Measurements from ENCODE around the gene ABCG5. TPM values are rescaled to one million over a fixed set of nuclear protein-coding genes. Genes with fewer than 3 reads are reported as not detected.

The ABCG5 gene
- total RNA-seq = not detected in 2 replicates

DNA sequence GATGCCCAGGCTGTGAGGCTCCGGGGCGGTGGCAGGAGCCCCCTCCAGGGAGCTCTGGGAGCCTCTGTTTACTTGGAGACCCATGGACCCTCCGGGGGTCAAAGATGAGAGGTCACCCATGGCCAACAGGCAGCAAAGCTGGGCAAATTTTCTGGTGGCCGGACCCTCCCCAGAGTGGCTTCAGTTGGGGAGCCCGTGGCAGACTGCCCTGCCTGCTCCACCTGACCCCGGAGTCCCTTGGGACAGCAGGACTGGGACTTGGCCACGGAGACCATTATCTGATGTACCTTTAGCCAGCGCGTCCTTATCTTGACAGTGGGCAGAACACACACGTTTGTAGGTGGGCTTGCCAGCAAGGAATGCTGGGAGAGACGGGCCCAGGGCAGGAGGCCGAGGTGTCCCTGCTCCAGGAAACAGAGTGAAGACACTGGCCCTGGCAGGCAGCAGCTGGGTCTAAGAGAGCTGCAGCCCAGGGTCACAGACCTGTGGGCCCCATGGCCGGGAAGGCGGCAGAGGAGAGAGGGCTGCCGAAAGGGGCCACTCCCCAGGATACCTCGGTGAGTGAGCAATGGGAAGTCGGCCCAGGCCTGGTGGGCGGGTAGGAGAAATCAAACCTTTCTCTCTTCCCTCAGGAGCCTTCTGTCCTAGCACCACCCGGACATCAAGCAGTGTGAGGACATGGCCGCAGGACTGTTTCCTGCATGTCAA is at the start of gene ABCG5, which contains the start of gene ABCG8:
ABCG5 (minus strand) TSS at position 280 of the 708 bp plus-strand sequence; CDS start at position 120, 160 bp downstream.
ABCG8 (plus strand) TSS at position 412 of the 708 bp plus-strand sequence; CDS start at position 495, 83 bp downstream.

DNA sequence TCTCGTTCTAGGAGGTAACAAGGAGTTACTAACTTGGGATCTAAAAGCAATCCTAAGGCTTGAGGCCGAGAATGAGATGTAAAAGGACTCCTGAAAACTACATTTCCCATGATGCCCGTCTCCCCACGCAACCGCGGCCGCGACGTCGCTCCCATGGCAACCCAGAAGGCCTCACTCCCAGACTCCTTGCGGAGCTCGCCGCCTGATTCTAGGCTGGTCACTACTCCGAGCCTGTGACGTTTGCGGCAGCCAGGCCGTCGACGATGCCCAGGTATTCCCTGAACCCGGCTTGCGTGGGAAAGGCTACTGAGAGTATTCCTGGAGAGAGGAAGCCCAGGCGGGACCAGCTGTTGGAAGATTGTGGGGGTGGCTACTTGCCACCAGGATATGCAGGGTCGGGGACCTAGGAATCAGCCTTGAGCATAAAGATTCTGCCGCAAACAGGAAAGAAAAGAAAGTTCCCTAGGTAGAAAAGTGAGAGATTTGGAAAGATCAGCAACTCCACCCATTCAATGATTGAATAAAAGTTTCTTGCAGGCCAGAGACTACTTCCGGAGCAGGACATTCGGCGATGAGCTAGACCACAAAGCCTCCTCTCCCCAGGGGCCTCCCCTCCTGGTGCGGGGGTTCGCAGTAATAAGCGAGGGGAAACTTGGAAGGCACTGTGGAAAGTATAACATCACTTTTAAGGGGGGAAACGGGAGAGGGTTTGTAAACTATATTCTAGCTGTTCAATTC is 64.6 kb downstream of the ABCG5 start, which contains the start of gene DYNC2LI1:
DYNC2LI1 (plus strand) TSS at position 164 of the 738 bp plus-strand sequence; CDS start at position 264, 100 bp downstream.

Small RNA genes lying within 50 kb of the gene (small RNA-seq; reads per million reads assigned to genes)
- gene RN7SKP66 (ENCODE audit: low replicate concordance) = not detected

Other genes with a start within 250 kb of the ABCG5 start
- gene THADA, start 242.8 kb downstream of the ABCG5 start, total RNA-seq = 19.0 and 30.9 TPM in 2 replicates
- gene PLEKHH2, start 201.6 kb downstream of the ABCG5 start, total RNA-seq = 1.1 and 3.4 TPM in 2 replicates
- gene C1GALT1C1L, start 162.4 kb downstream of the ABCG5 start, total RNA-seq = 0.29 TPM in 1 of 2 replicates, not detected in the other
- gene DYNC2LI1, start 64.8 kb downstream of the ABCG5 start, total RNA-seq = 15.2 and 18.2 TPM in 2 replicates
- gene ABCG8, start 132 bp upstream of the ABCG5 start, total RNA-seq = not detected in 2 replicates
- 73.5 and 76.7 TPM in 2 replicates for gene LRPPRC, start 157.2 kb upstream of the ABCG5 start, total RNA-seq

All from placental pericyte (primary cell).